Hepatocyte (in vitro differentiated cells): ENCODE data around the gene VCX3A.

ENCODE experiments used
- EZH2 ChIP-seq: fragments of 200-600 bp; sonication (generic); IDR thresholded peaks from 2 replicates; pipeline ENCODE4 v1.6.1; 2016; ENCODE audit warnings: antibody characterized with exemption, mild to moderate bottlenecking, borderline replicate concordance
- EZH2phosphoT487 ChIP-seq: fragments of 200-600 bp; sonication (generic); IDR thresholded peaks from one replicate; pipeline ENCODE4 v1.6.1; 2018; ENCODE audit warnings: antibody characterized with exemption, mild to moderate bottlenecking, low read depth, moderate library complexity; ENCODE audit not compliant: unreplicated experiment, severe bottlenecking
- TF ChIP-seq, protein P1 (sequence below): fragments of 200-600 bp; sonication (generic); IDR thresholded peaks from 2 replicates; pipeline ENCODE4 v1.5.1; 2016; ENCODE audit warnings: antibody characterized with exemption, mild to moderate bottlenecking; ENCODE audit not compliant: poor library complexity

DNA sequence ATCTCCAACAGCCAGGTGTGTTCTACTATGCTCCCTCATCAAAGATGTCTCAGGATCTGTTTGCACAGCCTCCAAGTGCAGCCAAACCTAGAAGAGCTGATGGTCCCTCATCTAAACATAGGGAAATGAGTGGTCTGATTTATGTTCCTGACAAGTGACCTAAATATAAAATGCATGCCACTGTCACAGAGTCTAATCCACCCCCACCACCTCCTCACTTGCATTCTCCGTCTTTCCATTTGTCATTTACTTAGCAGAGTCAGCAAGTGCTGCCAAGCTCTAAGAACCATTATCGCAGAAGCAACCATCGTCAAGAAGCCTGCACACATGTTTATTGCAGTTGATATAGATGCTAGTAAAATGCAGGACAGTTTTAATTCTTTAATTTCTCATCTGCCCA is 33.1 kb upstream of the VCX3A start:
- TF ChIP-seq EZH2 = no peak
- TF ChIP-seq, protein P1, sequence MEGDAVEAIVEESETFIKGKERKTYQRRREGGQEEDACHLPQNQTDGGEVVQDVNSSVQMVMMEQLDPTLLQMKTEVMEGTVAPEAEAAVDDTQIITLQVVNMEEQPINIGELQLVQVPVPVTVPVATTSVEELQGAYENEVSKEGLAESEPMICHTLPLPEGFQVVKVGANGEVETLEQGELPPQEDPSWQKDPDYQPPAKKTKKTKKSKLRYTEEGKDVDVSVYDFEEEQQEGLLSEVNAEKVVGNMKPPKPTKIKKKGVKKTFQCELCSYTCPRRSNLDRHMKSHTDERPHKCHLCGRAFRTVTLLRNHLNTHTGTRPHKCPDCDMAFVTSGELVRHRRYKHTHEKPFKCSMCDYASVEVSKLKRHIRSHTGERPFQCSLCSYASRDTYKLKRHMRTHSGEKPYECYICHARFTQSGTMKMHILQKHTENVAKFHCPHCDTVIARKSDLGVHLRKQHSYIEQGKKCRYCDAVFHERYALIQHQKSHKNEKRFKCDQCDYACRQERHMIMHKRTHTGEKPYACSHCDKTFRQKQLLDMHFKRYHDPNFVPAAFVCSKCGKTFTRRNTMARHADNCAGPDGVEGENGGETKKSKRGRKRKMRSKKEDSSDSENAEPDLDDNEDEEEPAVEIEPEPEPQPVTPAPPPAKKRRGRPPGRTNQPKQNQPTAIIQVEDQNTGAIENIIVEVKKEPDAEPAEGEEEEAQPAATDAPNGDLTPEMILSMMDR = no peak
- TF ChIP-seq EZH2phosphoT487 = no peak
